Measurements from ENCODE around the gene MAN2A1.

GRCh38 chr5:109656829-109657228, 32.9 kb upstream of the MAN2A1 start:
- no peak for TF ChIP-seq CTCF (conservative IDR thresholded peaks at IDR 0.05; ENCODE audit: low read length)
- TF ChIP-seq EZH2phosphoT487 (IDR thresholded peaks at IDR 0.05; ENCODE audit: borderline replicate concordance, low read depth, low read length) = no peak
